ENCODE results near the gene SPATA31C1.
"Not testable (repeated sequence)": the region's sequence is repeated elsewhere in the genome, so short reads cannot be mapped to it uniquely, and the experiment has no call there.

Gene SPATA31C1

GRCh38 chr9:87917662-87918061, at the start of gene SPATA31C1:
Gene SPATA31C1, plus strand, starts transcription at chr9:87917962.
- DNase-seq: not testable (repeated sequence)

GRCh38 chr9:87868175-87868574, 49.6 kb upstream of the SPATA31C1 start:
- DNase-seq: no peak

- no peak for DNase-seq
These were observed 49.1 kb upstream of the SPATA31C1 start for GRCh38 chr9:87868635-87869034.

GRCh38 chr9:87869082-87869481, 48.7 kb upstream of the SPATA31C1 start:
- DNase-seq: no peak

- no peak for DNase-seq
These were observed 46.2 kb upstream of the SPATA31C1 start for GRCh38 chr9:87871425-87872078.

- DNase-seq: no peak
These were observed 45.6 kb upstream of the SPATA31C1 start for GRCh38 chr9:87872079-87872624.

GRCh38 chr9:87873607-87874303, 44.0 kb upstream of the SPATA31C1 start:
- DNase-seq: no peak

- no peak for DNase-seq
These were observed 43.5 kb upstream of the SPATA31C1 start for GRCh38 chr9:87874304-87874623.

GRCh38 chr9:87875060-87875459, 42.7 kb upstream of the SPATA31C1 start:
- no peak for DNase-seq

GRCh38 chr9:87875831-87876545, 41.8 kb upstream of the SPATA31C1 start:
- DNase-seq: no peak

GRCh38 chr9:87876708-87877107, 41.1 kb upstream of the SPATA31C1 start:
- DNase-seq: no peak

- no peak for DNase-seq
These were observed 38.7 kb upstream of the SPATA31C1 start for GRCh38 chr9:87878989-87879511.

GRCh38 chr9:87880116-87880515, 37.6 kb upstream of the SPATA31C1 start:
- DNase-seq: no peak

GRCh38 chr9:87880683-87881082, 37.1 kb upstream of the SPATA31C1 start:
- no peak for DNase-seq

GRCh38 chr9:87882627-87883026, 35.1 kb upstream of the SPATA31C1 start, which contains the start of gene SPATA31E1:
Gene SPATA31E1, plus strand, starts transcription at chr9:87882877. Its CDS starts 15 bp downstream, at chr9:87882892.
- DNase-seq: no peak

- no peak for DNase-seq
These were observed 34.5 kb upstream of the SPATA31C1 start for GRCh38 chr9:87883274-87883673.

- no peak for DNase-seq
These were observed 33.8 kb upstream of the SPATA31C1 start for GRCh38 chr9:87883990-87884389.

- no peak for DNase-seq
These were observed 32.9 kb upstream of the SPATA31C1 start for GRCh38 chr9:87884578-87885459.

- no peak for DNase-seq
These were observed 32.1 kb upstream of the SPATA31C1 start for GRCh38 chr9:87885484-87886189.

GRCh38 chr9:87886210-87886932, 31.4 kb upstream of the SPATA31C1 start:
- DNase-seq: no peak

GRCh38 chr9:87886933-87887505, 30.7 kb upstream of the SPATA31C1 start:
- DNase-seq: no peak

Measured in CD4-positive, alpha-beta T cell treated with Interferon gamma for 1 hour (primary cell).